ENCODE data around the gene CACNA2D1. TPM values are rescaled to one million over a fixed set of nuclear protein-coding genes. Genes with fewer than 3 reads are reported as not detected.

CACNA2D1 gene
- total and polyA plus RNA-seq, 7 donors = 0.23 to 115 (median 59.7) TPM

- H3K4me3 ChIP-seq = no peak overlapping the region
- 74 to 82% methylated on average over 1 of the region's 1 CpG for WGBS, 2 donors
- no peak for TF ChIP-seq POLR2AphosphoS5 (IDR thresholded peaks at IDR 0.05)
- no peak for TF ChIP-seq EP300 (IDR thresholded peaks at IDR 0.05)
- TF ChIP-seq CTCF (IDR thresholded peaks at IDR 0.05) = no peak
- TF ChIP-seq POLR2A (IDR thresholded peaks at IDR 0.05) = no peak
- H3K4me1 ChIP-seq = peaks cover 0 to 20% (median 10%) of the 10 kb centered on the region in 4 donors
- no peaks in the 10 kb centered on the region for H3K27me3 ChIP-seq
- H3K27ac ChIP-seq = no peak overlapping the region
- no peak for DNase-seq
- intact Hi-C loops (cut with DNase I) = no loop called here
- H3K36me3 ChIP-seq = no peaks in the 10 kb centered on the region
- H3K9me3 ChIP-seq = peaks cover 0 to 7% (median 3%) of the 10 kb centered on the region in 4 donors
Measured at GRCh38 chr7:82126576-82126975, 317.0 kb downstream of the CACNA2D1 start.

DNA sequence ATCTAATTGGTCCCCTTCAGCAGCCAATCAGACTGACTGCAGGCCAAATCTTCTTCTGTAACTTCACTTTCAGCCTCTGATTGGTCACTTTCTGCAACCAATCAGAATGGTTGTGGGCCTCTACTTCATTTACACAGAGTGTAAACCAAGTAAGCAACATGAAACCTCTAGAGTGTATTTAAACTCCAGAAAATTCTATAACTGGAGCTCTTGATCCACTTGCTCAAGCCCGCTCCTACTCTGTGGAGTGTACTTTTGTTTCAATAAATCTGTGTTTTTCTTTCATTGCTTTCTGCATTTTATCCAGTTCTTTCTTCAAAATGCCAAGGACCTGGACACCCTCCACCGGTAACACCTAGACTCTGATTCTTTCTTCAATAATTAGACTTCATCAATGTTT, 319.1 kb downstream of the CACNA2D1 start:
- intact Hi-C loops (cut with DNase I) = no loop called here
- 67 to 91% methylated on average over 2 of the region's 2 CpGs for WGBS, 2 donors
- Histone ChIP-seq H3K27ac (no peak overlapping the region), H3K4me3 (no peak overlapping the region), H3K9me3 (peaks cover 0 to 7% (median 3%) of the 10 kb centered on the region in 4 donors), H3K36me3 (no peaks in the 10 kb centered on the region), H3K27me3 (no peaks in the 10 kb centered on the region), H3K4me1 (peaks cover 0 to 13% (median 8%) of the 10 kb centered on the region in 4 donors)
- TF ChIP-seq CTCF (IDR thresholded peaks at IDR 0.05) (no peak), POLR2A (IDR thresholded peaks at IDR 0.05) (no peak), POLR2AphosphoS5 (IDR thresholded peaks at IDR 0.05) (no peak), EP300 (IDR thresholded peaks at IDR 0.05) (no peak)
- DNase-seq = no peak

GRCh38 chr7:82122275-82122674, 321.3 kb downstream of the CACNA2D1 start:
- intact Hi-C loops (cut with DNase I) = no loop called here
- Histone ChIP-seq H3K9me3 (peaks cover 0 to 7% (median 3%) of the 10 kb centered on the region in 4 donors), H3K4me3 (no peak overlapping the region), H3K4me1 (no peaks in the 10 kb centered on the region), H3K27me3 (no peaks in the 10 kb centered on the region), H3K27ac (no peak overlapping the region), H3K36me3 (no peaks in the 10 kb centered on the region)
- 76 to 87% methylated on average over 2 of the region's 2 CpGs for WGBS, 2 donors
- DNase-seq = no peak
- TF ChIP-seq CTCF (IDR thresholded peaks at IDR 0.05) (no peak), EP300 (IDR thresholded peaks at IDR 0.05) (no peak), POLR2AphosphoS5 (IDR thresholded peaks at IDR 0.05) (no peak), POLR2A (IDR thresholded peaks at IDR 0.05) (no peak)

DNA sequence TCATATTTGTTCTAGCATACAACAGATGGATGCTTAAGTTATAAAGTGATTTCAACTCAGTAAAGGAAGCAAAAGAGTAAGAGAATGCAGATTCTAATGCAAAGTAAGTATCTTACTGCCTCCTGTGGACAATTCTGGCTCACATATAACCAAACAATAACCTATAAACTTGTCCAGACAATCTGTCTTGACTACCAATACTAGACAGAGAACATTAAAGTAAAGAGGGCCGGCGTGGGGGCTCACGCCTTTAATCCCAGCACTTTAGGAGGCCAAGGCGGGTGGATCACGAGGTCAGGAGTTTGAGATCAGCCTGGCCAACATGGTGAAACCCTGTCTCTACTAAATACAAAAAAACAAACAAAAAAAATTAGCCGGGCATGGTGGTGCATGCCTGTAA, 329.3 kb downstream of the CACNA2D1 start:
- Histone ChIP-seq H3K36me3 (peaks cover 0 to 4% (median 0%) of the 10 kb centered on the region in 4 donors), H3K9me3 (no peaks in the 10 kb centered on the region), H3K4me1 (peaks cover 0 to 12% (median 0%) of the 10 kb centered on the region in 4 donors), H3K27me3 (no peaks in the 10 kb centered on the region), H3K27ac (no peak overlapping the region), H3K4me3 (no peak overlapping the region)
- no peak for DNase-seq
- 80 to 88% methylated on average over 6 of the region's 6 CpGs for WGBS, 2 donors
- no peak for TF ChIP-seq CTCF (IDR thresholded peaks at IDR 0.05)
- TF ChIP-seq POLR2A (IDR thresholded peaks at IDR 0.05) = no peak
- TF ChIP-seq POLR2AphosphoS5 (IDR thresholded peaks at IDR 0.05) = no peak
- TF ChIP-seq EP300 (IDR thresholded peaks at IDR 0.05) = no peak
- intact Hi-C loops (cut with DNase I) = no loop called here
